ENCODE data around the gene CACYBP.
"Not testable (repeated sequence)": the region's sequence is repeated elsewhere in the genome, so short reads cannot be mapped to it uniquely, and the experiment has no call there.

CACYBP gene

DNA sequence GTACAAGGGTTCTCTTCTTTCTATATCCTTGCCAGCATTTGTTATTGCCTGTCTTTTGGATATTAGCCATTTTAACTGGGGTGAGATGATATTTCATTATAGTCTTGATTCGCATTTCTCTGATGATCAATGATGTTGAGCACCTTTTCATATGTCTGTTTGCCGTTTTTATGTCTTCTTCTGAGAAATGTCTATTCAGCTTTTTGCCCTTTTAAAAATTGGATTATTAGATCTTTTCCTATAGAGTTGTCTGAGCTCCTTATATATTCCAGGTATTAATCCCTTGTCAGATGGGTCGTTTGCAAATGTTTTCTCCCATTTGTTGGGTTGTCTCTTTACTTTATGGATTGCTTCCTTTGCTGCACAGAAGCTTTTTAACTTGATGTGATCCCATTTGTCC, 42.9 kb downstream of the CACYBP start:
- TF ChIP-seq POLR2A (IDR thresholded peaks at IDR 0.05; ENCODE audit: low read length) (no peak), GATA1 (IDR thresholded peaks at IDR 0.05; ENCODE audit: low read depth, low read length) (no peak)
- no peak for DNase-seq

DNA sequence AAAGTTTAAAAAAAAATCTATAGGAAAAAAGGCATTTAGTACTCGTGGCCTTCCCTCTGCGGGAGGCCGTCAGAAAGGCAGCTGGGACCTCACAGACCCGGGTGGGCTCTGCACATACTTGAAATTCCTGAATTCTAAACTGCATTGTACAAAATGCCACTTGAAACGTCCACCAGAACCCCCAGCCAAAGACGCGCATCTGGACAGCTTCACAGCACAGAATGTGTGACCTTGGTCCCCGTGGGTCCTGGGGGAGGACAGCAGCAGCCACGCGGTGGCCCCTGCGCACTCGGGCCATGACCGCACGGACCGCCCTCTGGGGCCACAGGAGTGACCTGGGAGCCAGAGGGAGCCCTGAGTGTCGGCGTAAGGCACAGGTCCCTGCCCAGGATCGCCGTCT, 44.1 kb downstream of the CACYBP start:
- TF ChIP-seq POLR2A (IDR thresholded peaks at IDR 0.05; ENCODE audit: low read length) (no peak), GATA1 (IDR thresholded peaks at IDR 0.05; ENCODE audit: low read depth, low read length) (no peak)
- DNase-seq: no peak

GRCh38 chr1:175044591-175044990, 44.8 kb downstream of the CACYBP start:
- not testable (repeated sequence) for DNase-seq

- DNase-seq: no peak
- TF ChIP-seq POLR2A (IDR thresholded peaks at IDR 0.05; ENCODE audit: low read length): no peak
Measured at GRCh38 chr1:175045097-175045496, 45.4 kb downstream of the CACYBP start.

GRCh38 chr1:175045519-175045918, 45.8 kb downstream of the CACYBP start:
- DNase-seq: no peak
- no peak for TF ChIP-seq GATA1 (IDR thresholded peaks at IDR 0.05; ENCODE audit: low read depth, low read length)
- TF ChIP-seq POLR2A (IDR thresholded peaks at IDR 0.05; ENCODE audit: low read length): no peak

DNA sequence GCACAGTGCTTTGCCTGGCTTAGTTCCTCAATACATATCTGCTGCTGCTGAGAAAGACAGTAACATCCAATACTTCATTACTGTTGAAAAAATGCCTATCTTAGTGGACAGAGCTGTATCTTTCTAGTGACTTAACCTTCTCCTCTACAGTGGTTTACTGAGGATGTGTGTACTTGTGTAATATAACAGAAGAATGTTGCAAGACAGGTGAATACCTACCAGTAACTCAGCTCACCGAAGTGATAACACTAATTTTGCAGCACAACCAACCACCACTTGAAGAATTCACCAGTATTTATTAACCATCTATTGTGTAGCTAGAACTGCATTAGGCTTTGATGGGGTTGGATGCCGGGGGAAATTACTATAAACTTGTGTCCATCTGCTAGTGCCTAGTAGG, 51.2 kb downstream of the CACYBP start:
- TF ChIP-seq GATA1 (IDR thresholded peaks at IDR 0.05; ENCODE audit: low read depth, low read length): no peak
- no peak for TF ChIP-seq POLR2A (IDR thresholded peaks at IDR 0.05; ENCODE audit: low read length)
- DNase-seq: no peak

DNA sequence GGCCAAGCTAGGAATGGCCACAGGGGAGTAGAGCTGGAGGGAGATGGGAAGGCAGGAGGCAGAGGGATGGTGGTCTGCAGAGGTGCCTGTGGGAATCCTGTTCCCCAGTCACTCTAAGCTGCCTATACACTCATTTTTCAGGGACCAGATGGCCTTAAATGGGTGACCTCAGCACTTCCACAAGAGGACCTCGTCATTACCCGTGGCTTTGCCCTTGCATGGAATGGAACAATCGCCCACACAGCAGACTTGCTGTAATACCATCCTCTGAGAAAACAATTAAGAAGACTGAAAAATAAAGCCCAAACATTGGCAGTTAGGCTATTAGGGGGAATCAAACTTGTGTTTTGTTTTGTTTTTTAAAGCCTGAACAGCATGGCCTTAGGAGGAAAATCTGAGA, 55.0 kb downstream of the CACYBP start:
- DNase-seq: no peak
- TF ChIP-seq GATA1 (IDR thresholded peaks at IDR 0.05; ENCODE audit: low read depth, low read length) (no peak), POLR2A (IDR thresholded peaks at IDR 0.05; ENCODE audit: low read length) (no peak)

All from erythroblast (primary cell).